Activated T-cell treated with anti-CD3 and anti-CD28 coated beads for 24 hours (primary cell): Measurements from ENCODE around the gene MEIS3.
A peak's percentile ranks its signal among the peaks of the same experiment; 100 is the strongest.

Experiments used
- DNase-seq: peaks from one replicate; pipeline ENCODE4 v3.0.0-alpha.2; 2020; ENCODE audit warnings: low read depth

Gene MEIS3

DNA sequence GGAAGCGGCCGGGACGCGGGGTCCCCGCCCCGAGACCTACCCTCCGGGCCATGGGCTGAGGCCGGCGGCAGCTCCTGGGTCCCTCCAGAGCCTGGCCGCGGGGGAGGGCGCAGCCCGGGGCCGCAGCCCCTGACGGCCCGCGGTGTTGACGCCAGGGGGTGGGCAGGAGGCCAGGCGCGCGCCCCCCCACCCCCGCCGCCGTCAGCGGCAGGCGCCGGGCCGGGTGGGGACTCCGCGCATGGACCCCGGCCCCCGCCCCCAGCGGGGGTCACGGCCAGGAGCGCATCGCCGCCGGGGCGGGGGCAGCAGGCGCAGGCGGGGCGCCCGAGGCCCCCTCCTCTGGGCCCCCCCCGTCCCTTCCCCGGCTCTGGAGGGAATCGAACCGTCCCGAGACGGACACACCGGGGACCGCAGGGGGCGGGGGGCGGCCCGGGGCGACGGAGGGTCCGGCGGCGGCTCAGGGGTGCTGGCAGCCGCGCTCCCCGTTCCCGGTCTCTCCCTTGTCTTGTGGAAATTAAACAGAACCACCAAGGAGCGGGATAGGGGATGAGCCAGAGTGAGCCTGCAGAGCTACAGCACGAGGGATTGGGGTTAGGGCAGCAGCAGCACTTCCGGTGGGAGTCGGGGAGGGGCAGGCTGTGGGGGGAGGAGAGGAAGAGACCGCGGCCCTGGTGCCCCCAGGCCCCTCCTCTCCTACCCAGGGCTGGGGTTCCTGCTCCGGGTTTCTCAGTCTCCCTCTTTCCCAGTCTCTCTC lies at the start of gene MEIS3:
Gene MEIS3 (minus strand): TSS at position 498 of the 754 bp plus-strand sequence. CDS start 446 bp downstream, at position 52.
- DNase-seq: no peak

DNA sequence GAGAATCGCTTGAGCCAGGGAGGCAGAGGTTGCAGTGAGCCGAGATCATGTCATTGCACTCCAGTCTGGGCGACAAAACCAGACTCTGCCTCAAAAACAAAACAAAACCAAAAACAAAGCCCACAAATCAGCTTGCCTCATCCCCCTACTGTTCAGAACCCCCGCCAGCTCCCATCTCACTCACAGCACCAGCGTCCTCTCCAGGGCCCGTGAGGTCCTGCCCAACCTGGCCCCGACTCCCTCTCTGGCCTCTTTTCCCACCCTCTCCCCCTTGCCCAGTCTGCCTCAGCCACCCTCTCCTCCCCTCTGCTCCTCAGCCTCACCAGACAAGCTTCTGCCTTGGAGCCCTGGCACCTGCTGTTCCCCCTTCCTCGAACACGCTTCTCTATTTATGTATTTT lies 48.6 kb upstream of the MEIS3 start:
- DNase-seq: no peak

DNA sequence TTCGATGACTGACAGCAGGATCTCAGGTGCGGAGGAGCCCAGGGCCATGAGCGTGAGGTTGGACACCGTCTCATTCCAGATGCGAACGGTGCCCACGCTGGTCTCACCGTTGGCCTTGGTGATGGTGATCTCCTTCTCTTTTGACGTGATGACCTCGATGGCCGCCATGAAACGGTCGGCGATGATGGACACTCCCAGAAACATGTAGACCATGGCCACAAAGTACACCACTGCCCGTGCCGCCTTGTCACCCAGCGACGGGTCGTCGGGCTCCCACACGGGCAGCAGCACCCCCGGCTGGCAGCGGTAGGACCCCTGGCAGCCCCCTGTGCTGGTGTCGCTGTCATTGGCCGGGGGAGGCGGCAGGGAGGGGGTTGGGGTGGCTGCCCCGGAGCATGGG lies 46.6 kb upstream of the MEIS3 start:
- DNase-seq: no peak

GRCh38 chr19:47464675-47465419 lies 45.5 kb upstream of the MEIS3 start:
- no peak for DNase-seq

DNA sequence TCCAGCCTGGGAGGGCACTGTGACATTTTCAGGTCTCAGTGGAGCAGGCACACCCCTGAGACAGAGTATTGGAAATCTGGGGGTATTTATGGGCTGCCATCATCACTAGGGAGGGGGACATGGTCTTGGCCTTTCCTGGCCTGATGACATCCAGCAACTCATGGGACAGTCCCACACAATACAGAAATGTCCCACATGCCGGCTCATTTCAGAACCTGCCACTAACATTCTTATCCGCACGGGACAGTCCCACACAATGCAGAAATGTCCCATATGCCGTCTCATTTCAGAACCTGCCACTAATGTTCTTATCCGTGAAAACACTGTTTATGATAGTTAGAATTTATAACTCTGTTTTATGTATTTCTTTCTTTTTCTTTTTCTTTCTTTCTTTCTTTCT lies 42.5 kb upstream of the MEIS3 start:
- no peak for DNase-seq

DNA sequence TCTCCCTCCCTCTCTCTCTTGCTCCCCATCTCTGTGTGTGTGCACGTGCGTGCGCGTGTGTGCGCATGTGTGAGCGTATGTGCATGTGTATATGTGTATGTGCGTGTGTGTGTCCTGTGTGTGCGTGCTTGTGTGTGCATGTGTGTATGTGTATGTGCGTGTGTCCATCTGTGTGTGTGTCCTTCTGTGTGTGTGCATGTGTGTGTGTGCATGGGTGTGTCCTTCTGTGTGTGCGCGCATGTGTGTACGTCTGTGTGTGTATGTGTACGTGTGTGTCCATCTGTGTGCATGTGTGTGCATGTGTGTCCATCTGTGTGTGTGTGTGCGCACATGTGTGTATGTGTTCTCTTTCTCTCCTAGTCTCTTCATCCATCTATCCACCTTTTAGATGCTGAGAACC lies 40.1 kb upstream of the MEIS3 start:
- no peak for DNase-seq

DNA sequence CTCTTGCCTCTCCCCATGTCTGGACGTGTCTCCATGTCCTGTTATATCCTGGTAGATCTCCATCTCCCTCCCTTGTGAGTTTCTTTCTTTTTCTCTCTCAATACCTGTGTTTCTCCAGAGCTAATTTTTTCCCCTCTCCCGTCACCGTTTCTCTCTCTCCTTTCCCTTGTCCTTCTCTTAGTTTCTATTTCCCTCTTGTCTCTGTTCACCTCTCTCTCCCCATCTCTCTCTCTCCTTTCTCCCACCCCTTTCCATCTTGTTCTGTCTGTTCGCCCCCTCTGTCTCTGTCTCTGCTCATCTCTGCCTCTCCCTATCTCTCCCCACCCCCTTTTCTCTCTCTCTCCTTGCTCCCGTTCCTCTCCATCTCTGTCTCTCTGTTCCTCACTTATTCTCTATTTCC lies 39.3 kb upstream of the MEIS3 start:
- no peak for DNase-seq

- no peak for DNase-seq
Measured at GRCh38 chr19:47456721-47457474, 37.6 kb upstream of the MEIS3 start.

DNA sequence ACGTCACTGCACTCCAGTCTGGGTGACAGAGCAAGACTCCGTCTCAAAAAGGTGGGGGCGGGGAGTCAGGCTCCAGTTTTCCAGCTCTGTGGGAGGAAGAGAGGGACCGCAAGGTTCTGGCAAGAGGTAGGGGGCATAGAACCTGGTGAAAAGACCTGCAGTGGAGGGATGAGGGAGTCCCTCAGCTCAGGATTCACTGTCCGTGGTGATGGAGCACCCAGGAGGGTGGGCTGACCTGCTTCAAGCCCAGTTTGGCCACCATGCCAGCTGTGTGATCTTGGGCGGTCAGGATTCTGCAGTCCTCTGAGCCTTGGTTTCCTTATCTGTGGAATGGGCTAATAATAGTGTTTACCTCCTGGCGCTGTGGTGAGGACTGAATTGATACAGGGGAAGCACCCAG lies 31.2 kb upstream of the MEIS3 start:
- no peak for DNase-seq

- DNase-seq: no peak
Measured at GRCh38 chr19:47448360-47448727, 29.0 kb upstream of the MEIS3 start.

DNA sequence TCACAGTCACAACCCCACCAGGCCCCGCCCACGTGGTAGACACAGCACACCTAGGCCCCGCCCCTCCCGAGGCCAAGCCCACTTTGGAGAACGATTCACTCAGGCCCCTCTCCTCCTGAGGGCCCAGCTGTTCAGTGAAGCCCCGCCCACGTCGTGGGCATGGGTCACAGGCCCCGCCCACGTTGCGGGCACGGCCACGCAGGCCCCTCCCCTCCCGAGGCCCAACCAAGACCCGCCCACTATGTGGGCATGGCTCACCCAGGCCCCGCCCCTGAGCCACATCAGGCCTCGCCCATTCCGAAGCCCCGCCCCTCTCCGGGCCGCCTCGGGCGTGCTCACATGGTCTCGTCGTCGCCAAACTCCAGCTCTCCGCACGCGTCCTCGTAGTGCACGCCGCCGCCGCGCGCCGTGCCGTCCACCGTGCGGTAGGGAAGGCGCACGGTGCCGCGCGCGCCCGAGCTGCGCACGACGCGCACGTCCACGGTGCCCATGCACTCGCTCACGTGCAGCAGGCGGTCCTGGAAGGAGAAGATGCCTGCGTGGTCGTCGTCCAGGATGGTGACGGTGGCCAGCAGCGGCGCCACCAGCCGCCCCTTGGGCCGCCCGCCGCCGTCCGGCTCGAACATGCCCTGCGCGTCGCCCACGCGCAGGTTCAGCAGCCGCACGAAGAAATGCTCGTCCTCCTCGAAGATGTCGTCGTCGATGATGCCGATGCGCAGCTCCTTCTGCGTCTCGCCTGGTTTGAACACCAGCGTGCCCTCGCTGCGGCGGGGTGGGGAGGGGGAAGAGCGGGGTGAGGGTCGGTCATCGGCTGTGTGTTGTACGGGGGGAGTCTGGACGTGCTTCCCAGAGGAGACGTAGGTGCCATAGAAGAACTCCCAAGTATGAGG lies 28.4 kb upstream of the MEIS3 start:
- DNase-seq: peak; percentile 49

GRCh38 chr19:47446534-47447469 lies 27.5 kb upstream of the MEIS3 start:
- DNase-seq: no peak

DNA sequence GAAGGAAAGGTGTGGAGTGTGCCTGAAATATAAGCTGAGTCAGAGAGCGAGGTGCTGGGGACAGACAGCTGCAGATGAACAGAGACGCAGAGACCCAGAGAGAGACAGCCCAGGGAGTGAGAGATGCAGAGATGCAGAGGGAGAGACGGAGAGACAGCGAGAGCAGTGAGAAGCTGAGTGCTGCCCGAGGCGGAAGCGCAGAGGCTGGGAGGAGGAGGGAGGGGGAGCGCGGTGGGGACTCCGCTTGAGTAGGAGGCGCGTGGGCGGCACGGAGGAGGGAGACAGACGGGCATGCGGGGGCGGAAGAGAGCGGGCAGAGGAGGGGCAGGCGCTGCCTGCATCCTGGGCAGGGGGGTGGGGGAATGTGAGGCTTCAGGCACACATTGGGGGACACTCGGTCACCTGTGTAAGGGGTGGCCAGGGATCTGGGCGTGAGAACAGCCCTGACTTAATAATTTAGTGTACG lies 26.6 kb upstream of the MEIS3 start:
- peak; percentile 30 for DNase-seq

GRCh38 chr19:47445527-47445926 lies 26.2 kb upstream of the MEIS3 start:
- DNase-seq: no peak

- no peak for DNase-seq
Measured at GRCh38 chr19:47444388-47444821, 25.1 kb upstream of the MEIS3 start.

DNA sequence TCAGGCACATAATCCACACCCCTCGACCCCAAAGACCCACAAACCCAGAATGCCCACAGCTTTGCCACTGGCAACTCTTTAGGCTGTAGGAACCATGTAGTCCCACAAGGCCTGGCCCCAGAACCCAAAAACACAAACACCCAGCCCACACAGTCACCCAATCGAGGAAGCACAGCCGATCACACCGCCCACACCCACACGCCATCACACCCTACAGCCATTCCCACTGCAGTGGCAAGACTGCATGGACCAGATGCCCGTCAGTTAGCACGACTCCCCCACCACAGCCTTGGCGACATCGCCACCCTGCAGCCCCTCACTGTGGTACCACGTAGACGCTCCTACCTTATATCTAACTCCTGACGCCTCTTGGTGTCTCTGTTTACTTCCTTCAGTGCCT lies 24.0 kb upstream of the MEIS3 start:
- DNase-seq: no peak

DNA sequence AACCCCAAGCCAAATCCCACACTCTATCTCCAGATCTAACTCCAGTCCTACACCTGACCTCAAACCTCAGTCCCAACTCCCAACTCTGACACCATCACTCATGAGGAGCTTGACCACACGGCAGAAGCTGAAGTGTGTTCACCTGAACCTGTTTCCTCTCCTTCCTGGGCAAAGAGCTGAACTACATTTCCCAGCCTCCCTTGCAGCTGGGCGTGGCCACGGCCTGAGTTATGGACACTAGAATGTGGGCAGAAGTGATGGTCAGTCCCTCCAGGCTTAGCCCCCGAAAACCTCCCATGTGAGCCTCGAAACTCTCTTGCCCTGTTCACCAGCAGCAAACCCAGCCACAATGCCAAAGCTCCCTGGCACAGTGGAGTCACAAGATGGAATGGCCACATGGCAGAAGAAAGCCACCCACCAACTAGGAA lies 19.5 kb upstream of the MEIS3 start:
- no peak for DNase-seq

DNA sequence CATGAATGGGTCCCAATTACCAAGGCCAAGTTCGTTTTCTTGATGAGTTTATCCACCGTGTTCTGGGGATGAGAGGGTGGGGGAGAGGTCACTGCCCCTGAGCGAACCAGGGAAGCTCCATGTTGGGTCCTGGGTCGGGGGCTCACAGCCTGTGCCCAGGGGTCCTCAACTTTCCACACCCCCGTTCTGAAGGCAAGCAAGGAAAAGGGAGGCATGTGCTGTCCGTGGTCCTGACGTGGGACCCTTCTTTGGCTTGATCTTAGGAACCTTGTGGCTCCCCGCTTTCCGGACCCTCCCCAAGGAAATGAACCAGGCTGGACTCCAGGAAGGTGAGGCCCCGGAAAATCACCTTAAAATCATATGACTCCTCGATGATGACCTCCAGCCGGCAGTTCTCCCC lies 18.2 kb upstream of the MEIS3 start:
- no peak for DNase-seq

- DNase-seq: peak; percentile 78
Measured at GRCh38 chr19:47436712-47437401, 17.5 kb upstream of the MEIS3 start.

- DNase-seq: no peak
Measured at GRCh38 chr19:47435883-47436417, 16.6 kb upstream of the MEIS3 start.
